ENCODE measurements around the gene ABCC8.

ABCC8 gene

DNA sequence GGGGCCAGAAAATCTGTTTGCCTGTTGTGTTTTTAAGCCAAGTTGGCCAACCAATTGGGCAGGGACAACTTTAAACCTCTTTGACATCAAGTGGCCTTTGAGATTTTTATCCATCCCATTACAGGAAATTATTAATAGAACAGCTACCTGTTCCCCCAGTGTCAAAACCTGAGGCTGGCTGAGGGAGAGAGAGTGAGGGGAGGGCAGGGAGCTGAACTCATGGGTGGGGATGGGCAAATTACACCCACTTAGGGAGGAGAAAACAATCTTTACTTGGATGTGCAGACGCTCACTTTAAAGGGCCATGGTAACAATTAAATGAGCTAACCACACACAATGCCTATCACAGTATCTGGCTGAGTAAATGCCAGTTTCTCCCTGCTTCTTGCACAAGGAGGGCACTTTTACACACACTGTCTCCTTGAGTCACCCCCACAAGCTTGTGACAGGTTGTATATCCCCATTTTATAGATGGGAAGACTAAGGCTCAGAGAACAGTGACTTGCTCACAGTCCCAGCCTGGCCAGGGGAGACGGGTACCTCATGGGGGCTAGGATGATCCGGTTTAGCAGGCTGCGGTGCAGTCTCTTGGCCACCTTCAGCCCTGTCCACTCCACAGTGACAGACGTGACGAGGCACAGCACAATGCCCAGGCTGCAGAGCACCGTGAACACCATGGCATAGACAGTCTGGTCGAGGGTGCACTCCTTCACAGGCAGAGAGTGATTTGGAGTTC, 70.4 kb downstream of the ABCC8 start:
- no peak for DNase-seq (ENCODE audit: low read depth in 3 of 3, low spot score in 1 of 3)

DNA sequence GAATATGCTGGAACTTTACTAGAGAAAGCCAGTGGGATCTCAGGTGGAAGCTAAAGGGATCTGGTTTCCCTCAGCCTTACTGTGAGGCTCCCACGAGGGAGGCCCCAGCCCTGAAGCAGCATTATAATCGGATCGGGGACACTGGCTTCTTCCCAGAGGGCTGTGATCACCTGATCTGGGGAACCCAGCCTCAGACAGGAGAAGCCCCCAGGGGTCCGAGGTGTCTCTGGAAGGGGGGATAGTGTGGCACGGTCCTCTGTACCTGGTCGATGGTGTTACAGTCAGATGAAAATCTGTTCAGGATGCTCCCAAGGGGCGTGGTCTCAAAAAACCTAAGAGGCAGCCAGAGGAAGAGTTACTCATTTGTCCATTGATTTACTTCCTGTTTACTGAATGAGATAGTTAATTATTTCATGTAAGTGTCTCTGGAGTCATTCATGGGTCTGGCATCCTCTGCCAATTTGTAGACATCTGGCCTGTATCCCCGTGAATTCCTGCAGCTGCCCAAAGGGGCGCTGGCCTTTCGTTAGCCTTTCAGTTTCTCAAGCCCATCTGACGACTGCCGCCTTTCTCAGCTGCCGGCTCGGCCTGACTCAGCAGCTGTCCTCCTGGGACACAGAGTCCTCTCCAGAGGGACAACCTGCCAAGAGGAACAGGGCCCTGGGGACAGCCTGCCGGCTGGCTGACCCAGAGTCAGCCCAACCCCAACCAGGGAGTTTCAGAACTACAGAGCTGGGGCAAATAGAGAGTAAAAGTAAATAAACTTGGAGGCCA, 71.2 kb downstream of the ABCC8 start:
- DNase-seq (ENCODE audit: low read depth in 3 of 3, low spot score in 1 of 3), result no peak

- no peak for DNase-seq (ENCODE audit: low read depth in 3 of 3, low spot score in 1 of 3)
These were observed 72.5 kb downstream of the ABCC8 start for GRCh38 chr11:17403980-17404759.

DNA sequence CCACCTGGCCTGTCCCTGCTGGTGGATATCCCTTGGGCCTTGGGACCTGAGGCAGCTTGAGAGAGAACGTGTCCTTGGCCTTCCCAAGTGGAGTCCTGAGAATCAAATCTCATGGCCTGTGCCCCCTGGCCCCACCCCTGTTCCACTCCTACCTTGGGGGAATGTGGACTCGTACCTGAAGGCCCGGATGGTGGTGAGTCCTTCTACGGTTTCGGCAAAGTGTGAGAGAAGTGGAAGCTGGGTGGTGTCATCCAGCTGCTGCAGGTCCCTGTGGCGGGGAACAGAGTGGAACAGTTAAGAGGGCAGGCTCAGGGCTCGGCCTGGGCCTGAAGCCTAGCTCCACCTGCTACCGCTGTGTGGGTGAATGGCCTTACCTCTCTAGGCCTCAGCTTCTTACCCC, 74.2 kb downstream of the ABCC8 start:
- no peak for DNase-seq (ENCODE audit: low read depth in 3 of 3, low spot score in 1 of 3)

- no peak for DNase-seq (ENCODE audit: low read depth in 3 of 3, low spot score in 1 of 3)
These were observed 74.8 kb downstream of the ABCC8 start for GRCh38 chr11:17401841-17402240.

GRCh38 chr11:17401316-17401715, 75.3 kb downstream of the ABCC8 start:
- DNase-seq (ENCODE audit: low read depth in 3 of 3, low spot score in 1 of 3), result no peak

GRCh38 chr11:17400048-17400775, 76.4 kb downstream of the ABCC8 start:
- DNase-seq (ENCODE audit: low read depth in 3 of 3, low spot score in 1 of 3), result no peak

DNA sequence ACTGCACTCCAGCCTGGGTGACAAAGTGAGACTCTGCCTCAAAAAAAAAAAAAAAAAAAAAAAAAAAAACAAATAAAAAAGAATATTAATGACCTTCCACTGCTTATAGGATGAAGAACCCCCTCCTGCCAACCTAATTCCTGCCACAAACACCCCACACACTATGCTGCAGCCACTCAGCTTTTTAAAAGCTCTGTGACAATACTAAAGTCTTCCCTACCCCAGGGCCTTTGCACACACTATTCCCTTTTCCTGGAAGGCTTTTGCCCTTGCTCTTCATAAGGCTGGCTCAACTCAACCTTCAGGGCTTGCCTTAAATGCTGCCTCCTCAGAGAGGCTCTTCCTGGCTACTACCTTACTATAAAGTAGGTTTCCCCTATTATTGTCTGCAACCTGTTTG, 77.4 kb downstream of the ABCC8 start:
- no peak for DNase-seq (ENCODE audit: low read depth in 3 of 3, low spot score in 1 of 3)

DNA sequence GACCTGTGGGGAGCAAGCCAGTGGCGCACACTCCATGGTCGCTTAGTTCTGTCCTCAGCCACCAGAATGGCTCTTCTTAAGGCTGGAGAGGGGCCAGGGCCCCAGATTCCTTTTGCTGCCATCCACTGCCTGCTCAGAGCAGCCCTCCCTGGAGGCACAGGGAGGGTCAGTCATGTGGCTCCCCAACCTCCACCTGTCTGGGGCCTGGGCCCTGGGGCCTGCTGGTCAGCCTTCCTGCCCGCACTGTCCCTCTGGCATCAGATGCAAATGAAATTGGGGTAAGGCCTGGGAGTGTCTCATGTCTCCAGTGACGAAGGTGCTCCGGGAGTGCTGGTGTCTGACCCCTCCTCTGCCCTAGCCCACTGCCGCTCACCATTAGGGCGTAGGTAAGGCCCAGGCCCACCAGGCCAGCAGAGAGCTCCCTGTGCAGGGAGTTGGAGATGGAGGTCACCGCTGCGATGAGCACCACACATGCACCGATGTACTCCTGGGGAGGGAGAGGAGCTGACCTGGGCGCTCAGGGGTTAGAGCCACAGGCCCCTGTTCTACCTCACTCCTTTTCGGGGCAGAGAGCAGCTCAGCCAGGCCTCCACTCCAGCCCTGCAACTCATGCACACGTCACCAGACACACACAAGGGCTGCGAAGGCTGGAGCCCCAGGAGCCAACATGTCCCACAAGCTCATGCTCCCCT, 79.2 kb downstream of the ABCC8 start:
- DNase-seq (ENCODE audit: low read depth in 3 of 3, low spot score in 1 of 3), result no peak

DNA sequence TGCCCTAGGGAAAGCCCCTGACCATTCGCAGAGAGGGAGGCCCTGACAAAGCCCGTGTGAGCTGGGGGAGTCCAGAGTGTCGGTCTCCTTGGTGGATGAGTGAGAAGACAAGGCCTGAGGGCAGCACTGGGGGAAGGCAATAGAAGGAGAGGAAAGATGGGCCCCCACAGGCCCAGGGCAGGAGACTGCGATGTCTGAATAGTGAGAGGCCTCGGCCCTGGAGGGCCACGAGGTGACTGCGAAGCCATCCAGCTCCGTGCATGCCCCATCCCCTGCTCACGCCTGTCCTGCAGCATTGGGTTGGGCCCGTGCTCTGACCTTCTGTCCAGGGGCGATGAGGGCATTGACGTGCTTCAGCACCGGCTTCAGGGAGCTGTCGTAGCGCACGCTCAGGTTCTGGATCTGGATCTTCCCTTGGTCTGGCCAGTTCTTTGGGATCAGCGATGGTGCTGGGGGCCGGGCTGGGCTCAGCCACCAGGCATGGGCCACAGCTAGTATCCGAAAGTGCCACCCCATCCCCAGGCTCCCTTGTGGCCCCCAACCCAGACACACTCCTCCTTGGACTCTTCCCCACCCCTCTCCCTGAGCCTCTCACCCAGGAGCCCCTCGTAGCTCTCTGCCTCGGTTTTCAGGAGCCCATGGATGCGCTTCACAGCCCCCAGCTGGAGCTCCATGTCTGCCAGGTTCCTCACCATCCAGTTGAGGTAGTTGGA, 79.9 kb downstream of the ABCC8 start:
- DNase-seq (ENCODE audit: low read depth in 3 of 3, low spot score in 1 of 3), result no peak

DNA sequence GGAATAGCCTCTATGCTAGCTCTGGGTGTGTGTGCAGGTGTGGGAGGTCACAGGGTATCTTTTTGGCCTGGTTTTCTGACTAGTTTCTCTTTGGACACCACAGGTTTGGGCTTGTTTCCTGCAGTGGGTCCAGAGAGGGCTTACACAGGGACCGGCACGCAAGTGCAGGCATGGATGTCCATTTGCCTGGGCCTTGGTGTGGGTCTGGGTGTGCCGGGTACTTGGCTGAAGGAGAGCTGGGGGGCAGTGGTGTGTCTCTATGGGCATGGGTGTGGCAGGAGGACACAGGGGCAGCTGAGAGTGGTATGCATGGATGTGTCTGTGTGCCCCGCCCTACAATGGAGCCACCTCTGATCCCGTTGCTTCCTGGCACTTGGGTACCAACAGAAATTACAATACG, 80.7 kb downstream of the ABCC8 start:
- no peak for DNase-seq (ENCODE audit: low read depth in 3 of 3, low spot score in 1 of 3)

DNA sequence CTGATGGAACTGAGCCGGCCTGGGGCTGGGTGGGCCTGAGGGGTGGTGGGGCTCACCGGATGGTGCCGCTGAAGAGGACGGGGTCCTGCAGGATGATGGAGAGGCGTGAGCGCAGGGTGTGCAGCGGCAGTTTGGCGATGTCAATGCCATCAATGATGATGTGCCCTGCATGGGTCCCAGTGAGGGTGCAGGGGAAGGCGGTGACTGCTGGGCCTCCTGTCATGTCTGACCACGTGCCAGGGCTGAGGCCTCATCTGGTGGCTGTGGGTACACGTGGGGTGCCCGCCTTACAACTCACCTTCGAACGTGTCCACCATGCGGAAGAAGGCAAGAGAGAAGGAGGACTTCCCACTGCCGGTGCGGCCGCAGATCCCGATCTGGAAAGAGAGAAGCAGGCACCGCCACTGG, 81.1 kb downstream of the ABCC8 start:
- no peak for DNase-seq (ENCODE audit: low read depth in 3 of 3, low spot score in 1 of 3)

- no peak for DNase-seq (ENCODE audit: low read depth in 3 of 3, low spot score in 1 of 3)
These were observed 81.8 kb downstream of the ABCC8 start for GRCh38 chr11:17394743-17395390.

DNA sequence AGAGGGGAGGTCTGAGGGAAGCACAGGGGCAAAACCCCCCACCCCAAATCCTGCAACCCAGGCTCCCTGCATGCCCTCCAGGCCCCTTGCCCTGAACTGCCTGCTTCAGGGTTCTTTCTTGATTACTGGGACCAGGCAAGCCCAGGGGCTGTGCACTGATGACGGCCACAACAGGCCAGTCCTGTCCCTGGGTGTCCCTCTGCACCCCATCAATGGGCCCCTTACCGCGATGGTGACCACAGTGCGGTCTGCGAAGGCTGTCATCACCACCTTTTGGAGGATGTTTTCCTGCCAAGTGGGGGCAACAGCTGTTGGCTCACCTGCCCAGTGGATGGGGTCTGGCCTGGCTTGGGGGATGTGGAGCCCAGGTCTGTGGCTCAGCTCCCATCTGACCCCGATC, 83.2 kb downstream of the ABCC8 start:
- DNase-seq (ENCODE audit: low read depth in 3 of 3, low spot score in 1 of 3), result no peak

DNA sequence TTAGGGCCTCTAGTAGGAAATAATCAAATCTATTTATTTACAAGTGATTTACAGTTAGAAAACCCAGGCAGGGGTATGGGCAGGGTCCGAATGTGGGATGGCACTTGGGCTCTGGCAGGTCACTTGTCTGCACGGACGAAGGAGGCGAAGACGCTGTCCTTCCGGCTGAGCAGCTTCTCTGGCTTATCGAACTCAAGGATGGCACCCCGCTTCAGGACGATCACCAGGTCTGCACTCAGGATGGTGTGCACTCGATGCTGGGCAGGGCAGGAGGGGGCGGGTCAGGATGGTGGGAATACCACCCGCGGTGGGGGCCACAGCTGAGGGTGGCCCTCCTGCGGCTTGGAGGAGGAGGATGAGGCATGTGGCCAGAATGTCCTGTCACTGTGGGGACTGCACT, 83.8 kb downstream of the ABCC8 start:
- no peak for DNase-seq (ENCODE audit: low read depth in 3 of 3, low spot score in 1 of 3)

GRCh38 chr11:17391493-17392355, 84.9 kb downstream of the ABCC8 start:
- no peak for DNase-seq (ENCODE audit: low read depth in 3 of 3, low spot score in 1 of 3)

DNA sequence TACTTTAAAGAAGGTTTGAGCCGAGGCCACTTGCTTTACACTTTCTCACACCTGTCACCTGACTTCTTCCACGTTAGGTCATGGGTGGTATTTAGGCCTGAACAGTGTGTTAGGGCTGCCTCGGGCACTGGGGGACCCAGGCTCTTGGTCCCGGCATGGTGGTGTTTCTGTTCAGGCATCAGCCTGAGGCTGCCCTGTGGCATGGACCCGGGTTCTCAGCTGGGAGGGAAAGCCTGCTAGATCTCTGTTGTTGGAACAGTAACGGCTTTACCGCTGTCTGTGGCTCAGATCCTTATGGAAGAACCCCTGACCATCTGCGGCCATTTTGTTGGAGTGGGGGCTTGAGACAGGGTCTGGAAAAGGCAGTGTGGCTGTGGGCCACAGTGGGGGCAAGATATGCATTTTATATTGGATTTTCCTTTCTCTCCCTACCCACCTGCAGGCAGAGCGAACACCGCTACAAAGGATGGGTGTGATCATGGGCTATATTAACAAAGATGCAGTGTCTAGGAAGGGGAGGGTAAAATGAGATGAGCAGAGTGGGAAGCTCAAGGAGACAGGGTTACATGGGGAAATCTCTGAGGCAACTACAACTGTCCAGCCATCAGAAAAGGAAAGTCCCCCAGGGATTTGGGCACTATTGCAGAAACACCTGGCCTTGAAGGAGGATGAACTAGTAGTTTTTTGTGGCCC, 86.5 kb downstream of the ABCC8 start:
- DNase-seq (ENCODE audit: low read depth in 3 of 3, low spot score in 1 of 3), result no peak

Data from stimulated activated CD4-positive, alpha-beta T cell treated with anti-CD3 and anti-CD28 coated beads, TNF-alpha, amount 100 ng/mL, for 1 hour (primary cell).